ENCODE results near the gene TAS1R1. TPM values are rescaled to one million over a fixed set of nuclear protein-coding genes. Genes with fewer than 3 reads are reported as not detected.
A peak's percentile ranks its signal among the peaks of the same experiment; 100 is the strongest.

TAS1R1 gene
- not detected in 2 replicates for total RNA-seq (2014; rRNA removed; shearing (Covaris generic))
- 0.15 TPM in 1 of 2 replicates, not detected in the other for polyA plus RNA-seq (2015; cell fraction: cytosol; rRNA removed)
- polyA plus RNA-seq (2015; cell fraction: nucleus; rRNA removed), result not detected in 2 replicates

DNA sequence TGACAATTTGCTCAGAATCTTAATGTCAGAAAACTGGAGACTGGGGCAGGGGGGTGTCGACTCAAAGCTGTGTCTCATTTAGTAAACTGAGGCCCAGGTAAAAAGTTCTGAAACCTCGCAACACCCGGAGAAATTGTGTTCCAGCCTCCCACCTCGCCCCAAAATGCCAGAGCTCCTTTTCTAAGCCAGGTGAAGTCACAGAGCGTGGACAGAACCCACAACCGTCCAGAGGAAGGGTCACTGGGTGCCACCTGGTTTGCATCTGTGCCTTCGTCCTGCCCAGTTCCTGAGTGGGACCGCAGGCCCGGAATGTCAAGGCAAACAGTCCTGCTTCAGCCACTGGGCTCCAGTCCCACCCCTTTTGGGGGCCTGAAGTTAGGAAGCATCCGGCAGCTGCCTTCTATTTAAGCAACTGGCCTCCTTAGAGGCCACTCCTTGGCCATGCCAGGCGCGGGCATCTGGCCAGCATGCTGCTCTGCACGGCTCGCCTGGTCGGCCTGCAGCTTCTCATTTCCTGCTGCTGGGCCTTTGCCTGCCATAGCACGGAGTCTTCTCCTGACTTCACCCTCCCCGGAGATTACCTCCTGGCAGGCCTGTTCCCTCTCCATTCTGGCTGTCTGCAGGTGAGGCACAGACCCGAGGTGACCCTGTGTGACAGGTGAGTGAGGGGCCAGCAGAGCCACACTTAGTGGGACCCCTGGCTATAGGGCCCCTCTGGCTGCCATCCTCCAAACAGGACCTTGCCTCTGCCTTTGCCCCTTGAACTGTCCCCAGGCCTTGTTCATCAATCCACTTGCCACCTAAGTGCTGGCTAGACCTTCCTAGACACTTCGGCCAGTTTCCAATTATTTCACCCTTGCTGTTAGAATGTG is at the start of gene TAS1R1:
TAS1R1 (plus strand) TSS at position 401 of the 872 bp plus-strand sequence; CDS start at position 468, 67 bp downstream.
- DNase-seq (ENCODE audit: low read depth, low spot score), result no peak
- in situ Hi-C loops (cut with HindIII; ENCODE audit: low pct_unique_long_range_greater_than_20kb, low sequenced_read_pairs), result no loop called here

DNA sequence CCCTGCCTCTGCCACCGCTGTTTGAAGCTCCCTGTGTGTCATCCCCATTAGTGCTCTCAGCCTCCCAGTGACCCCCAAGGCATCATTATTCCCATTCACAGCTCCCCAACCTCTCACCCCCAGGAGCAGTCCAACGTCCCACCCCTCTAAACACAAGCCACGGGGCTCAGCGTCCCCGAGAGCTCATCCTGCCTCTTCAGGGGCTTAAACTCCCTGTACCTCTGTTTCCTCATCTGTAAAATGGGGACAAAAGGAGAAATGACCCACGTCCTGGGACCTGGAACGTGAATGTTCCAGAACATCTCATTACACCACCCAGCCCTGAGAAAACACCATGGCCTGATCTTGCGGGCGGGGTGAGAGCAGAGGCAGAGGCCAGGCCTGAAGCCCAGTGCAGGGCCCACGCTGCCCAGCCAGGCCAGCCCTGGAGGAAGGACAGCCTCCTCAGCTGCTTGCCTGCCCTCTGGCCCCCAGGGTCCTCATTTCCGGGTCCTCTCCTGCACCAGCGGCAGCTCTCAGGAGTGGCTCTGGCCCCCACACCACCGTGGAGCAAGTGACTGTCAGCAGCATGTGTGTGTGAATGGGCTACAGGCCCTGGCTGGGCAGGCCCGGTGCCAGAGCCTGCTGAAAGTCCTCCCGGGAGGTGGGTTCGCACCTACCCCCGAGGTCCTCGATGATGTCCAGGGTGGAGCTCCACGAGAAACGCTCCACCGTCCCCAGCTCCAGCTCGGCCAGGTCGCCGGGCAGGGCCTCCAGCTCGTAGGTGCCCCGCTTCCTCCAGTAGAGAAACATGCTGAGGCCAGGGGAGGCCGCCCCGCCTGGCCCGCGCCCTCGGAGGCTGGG is 49.5 kb upstream of the TAS1R1 start:
- in situ Hi-C loops (cut with HindIII; ENCODE audit: low pct_unique_long_range_greater_than_20kb, low sequenced_read_pairs), result no loop called here
- no peak for DNase-seq (ENCODE audit: low read depth, low spot score)

DNA sequence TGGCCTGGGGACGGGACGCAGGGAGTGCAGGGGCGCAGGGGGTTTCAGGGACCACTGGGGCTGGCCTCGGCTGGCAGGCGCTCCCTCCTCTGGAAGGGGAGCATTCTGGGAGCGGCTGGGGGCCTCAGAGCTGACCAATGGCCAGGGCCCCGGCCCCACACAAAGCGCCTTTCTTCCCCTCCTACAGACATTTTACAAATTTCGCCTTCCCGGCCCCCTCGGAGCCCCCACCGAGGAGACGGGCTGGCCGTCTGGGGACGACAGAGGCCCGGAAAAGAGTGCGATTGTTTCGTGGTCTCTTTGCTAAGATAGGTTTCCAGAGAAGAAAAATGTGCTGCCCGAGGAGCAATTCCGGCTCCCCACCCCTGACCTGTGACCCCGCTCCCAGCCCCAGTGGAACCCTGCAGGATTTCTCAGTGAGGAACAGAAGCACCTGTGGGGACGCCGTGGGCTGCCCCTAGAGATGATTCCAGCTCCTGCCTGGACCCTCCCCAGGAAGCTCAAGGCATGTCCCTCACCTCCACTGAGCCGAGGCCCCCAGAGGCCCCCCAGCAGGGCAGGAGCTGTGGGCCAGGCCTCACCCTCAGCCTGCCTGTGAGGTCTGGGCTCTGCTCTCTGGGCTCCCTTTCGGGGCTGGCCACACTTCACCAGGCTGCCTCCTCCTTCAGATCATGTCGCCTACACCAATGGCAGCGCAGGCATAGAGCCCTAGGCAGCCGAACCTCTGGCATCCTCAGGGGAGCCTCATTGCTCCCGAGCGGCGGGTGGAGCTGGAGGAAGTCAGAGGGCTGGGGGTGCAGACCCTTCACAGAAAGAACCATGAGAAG is 48.7 kb upstream of the TAS1R1 start:
- no peak for DNase-seq (ENCODE audit: low read depth, low spot score)
- in situ Hi-C loops (cut with HindIII; ENCODE audit: low pct_unique_long_range_greater_than_20kb, low sequenced_read_pairs), result no loop called here

DNA sequence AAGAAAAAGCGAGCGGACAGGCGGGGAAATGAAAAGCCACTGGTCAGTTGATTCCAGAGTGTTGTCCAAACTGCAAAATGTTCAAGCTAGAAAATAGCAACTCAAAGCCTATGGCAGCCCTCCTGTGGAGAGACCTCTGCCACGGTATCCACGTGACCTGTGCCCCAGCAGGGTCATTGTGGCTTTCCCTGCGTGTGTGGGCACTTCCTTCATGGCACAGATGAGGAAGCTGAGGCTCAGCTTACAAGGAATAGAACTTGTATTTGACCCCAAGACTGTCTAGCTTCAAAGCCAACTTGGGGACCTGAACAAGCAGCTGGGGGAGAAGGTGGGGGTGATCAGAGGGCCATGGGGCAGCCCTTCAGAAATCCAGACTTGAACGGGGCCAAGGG is 48.1 kb upstream of the TAS1R1 start:
- no peak for DNase-seq (ENCODE audit: low read depth, low spot score)
- in situ Hi-C loops (cut with HindIII; ENCODE audit: low pct_unique_long_range_greater_than_20kb, low sequenced_read_pairs), result no loop called here

DNA sequence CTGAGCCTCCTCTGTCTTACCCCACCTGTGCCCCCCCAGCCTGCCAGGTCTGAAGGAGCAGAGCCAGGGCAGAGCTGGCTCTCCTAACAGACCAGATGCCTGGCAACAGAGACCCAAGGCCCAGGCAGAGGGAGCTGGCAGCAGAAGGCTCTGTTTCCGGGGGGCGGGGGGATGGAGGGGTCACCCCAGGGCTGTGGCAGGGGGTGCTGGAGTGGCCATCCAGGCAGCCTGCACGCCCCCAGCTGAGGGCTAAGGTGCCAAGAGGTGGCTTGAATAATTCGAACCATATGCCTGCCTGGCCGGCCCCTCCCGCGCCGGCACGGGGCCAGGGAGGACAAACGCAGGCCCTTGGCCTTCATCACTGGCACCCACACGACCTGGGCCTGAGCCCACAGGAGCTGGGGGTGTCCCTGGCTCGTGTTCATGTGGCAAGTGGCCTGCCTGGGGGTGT is 47.6 kb upstream of the TAS1R1 start:
- no peak for DNase-seq (ENCODE audit: low read depth, low spot score)
- in situ Hi-C loops (cut with HindIII; ENCODE audit: low pct_unique_long_range_greater_than_20kb, low sequenced_read_pairs), result no loop called here

- in situ Hi-C loops (cut with HindIII; ENCODE audit: low pct_unique_long_range_greater_than_20kb, low sequenced_read_pairs), result no loop called here
- DNase-seq (ENCODE audit: low read depth, low spot score), result no peak
Observed at GRCh38 chr1:6508154-6508815, 46.8 kb upstream of the TAS1R1 start.

GRCh38 chr1:6508816-6509189 is 46.3 kb upstream of the TAS1R1 start:
- no peak for DNase-seq (ENCODE audit: low read depth, low spot score)
- in situ Hi-C loops (cut with HindIII; ENCODE audit: low pct_unique_long_range_greater_than_20kb, low sequenced_read_pairs), result no loop called here

- no peak for DNase-seq (ENCODE audit: low read depth, low spot score)
- in situ Hi-C loops (cut with HindIII; ENCODE audit: low pct_unique_long_range_greater_than_20kb, low sequenced_read_pairs), result no loop called here
Observed at GRCh38 chr1:6509220-6509918, 45.7 kb upstream of the TAS1R1 start.

DNA sequence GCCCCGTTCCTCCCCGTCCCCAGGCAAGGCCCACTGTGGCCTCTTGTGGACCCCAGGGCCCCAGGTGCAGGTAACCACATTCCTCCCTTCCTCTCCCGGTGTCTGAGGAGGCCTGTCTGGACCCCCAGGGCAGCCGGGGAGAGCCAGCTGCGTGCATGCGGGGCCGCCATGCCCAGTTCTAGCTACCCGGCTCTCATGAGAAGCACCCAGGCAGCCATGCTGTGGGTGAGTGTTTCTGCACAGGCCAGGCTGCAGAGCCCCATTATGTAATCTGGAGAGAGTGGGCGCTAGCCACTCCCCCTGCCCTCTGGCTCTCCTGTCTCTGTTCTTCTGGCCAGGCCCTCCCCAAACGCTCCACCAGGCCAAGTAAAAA is 45.2 kb upstream of the TAS1R1 start:
- DNase-seq (ENCODE audit: low read depth, low spot score), result no peak
- in situ Hi-C loops (cut with HindIII; ENCODE audit: low pct_unique_long_range_greater_than_20kb, low sequenced_read_pairs), result no loop called here

GRCh38 chr1:6510493-6510892 is 44.6 kb upstream of the TAS1R1 start:
- in situ Hi-C loops (cut with HindIII; ENCODE audit: low pct_unique_long_range_greater_than_20kb, low sequenced_read_pairs), result no loop called here
- no peak for DNase-seq (ENCODE audit: low read depth, low spot score)

DNA sequence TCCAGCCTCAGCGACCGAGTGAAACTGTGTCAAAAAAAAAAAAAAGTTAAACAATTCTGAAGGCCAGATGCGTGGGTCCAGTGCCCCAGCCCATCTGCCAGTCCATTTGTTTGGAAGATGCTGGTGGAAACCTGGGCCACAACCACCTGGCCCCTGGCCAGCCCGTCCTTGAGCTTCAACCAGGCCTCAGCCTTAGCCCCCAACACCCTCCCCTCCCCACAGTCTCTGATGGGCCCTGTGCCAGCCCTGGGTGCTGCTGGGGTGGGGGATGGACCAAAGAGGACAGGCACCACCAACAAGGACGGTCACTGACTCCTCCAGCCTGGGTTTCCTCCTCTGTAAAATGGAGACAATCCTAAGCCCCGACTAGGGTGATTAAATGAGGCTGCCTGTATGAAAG is 44.1 kb upstream of the TAS1R1 start:
- no peak for DNase-seq (ENCODE audit: low read depth, low spot score)
- in situ Hi-C loops (cut with HindIII; ENCODE audit: low pct_unique_long_range_greater_than_20kb, low sequenced_read_pairs), result no loop called here

DNA sequence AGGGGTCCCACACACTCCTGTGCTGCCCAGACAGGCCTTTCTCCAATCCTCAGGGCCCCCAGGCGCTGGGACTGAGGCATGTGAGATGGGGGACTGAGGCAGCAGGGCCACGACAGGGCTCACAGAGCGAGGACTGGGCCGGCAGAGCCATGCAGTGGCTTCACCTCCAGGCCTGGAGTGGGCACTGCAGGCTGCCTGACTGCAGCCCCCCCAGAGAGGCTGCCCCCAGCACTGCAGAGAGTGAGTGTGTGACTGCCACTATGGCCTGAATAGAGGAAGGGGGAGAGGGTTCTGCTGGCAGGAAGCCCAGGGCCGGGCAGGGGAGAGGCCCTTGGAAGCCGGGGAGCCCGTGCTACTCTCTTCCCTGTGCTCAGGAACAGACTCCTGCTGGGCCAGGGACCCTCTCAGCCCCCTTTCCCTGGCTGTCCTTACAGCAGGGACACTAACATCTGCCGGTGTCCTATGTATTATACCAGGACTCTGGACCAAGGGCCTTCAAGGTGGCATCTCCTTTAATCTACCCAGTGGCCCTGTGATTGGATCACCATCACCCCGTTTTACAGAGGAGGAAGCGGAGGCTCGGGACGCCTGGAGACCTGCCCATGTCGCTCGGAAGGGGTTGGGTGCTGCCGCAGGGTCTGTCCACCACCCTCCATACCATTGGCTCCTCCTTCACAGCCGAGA is 43.4 kb upstream of the TAS1R1 start:
- no peak for DNase-seq (ENCODE audit: low read depth, low spot score)
- in situ Hi-C loops (cut with HindIII; ENCODE audit: low pct_unique_long_range_greater_than_20kb, low sequenced_read_pairs), result no loop called here

DNA sequence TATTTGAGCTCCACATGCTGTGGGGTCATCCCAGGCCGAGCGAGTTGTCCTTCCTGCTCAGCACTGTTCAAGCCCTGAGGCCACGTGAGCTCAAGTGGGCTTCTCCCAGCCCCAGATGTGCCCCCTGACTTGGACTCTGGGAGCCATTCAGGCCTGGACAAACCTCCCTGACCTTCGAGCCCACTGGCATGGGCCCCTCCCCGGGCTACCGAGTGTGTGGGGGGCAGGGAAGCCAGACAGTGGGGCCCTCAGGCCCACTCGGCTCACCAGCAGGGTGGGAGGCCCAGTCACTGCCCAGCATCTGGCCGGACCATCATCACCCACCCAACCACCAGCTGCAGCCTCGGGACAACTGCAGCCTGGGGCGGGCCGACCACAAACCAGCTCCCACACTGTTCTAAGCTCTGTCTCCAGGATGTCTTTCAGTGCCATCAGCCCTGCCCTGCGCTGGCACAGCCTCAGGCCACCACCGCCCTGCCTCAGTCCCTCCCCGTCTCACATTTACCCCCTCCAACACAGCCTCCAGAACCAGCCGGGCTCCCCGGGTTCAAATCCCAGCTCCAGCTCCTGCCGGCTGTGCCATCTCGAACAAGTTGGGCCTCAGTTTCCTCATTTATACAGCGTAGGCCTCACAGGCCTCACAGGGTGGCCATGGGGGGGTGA is 42.7 kb upstream of the TAS1R1 start:
- no peak for DNase-seq (ENCODE audit: low read depth, low spot score)

GRCh38 chr1:6512908-6513280 is 42.2 kb upstream of the TAS1R1 start:
- in situ Hi-C loops (cut with HindIII; ENCODE audit: low pct_unique_long_range_greater_than_20kb, low sequenced_read_pairs), result no loop called here
- no peak for DNase-seq (ENCODE audit: low read depth, low spot score)

More for the DNA sequence above, 42.7 kb upstream of the TAS1R1 start:
- in situ Hi-C loops (cut with HindIII; ENCODE audit: low pct_unique_long_range_greater_than_20kb, low sequenced_read_pairs), result no loop called here

- DNase-seq (ENCODE audit: low read depth, low spot score), result no peak
Observed at GRCh38 chr1:6513320-6513801, 41.7 kb upstream of the TAS1R1 start.

DNA sequence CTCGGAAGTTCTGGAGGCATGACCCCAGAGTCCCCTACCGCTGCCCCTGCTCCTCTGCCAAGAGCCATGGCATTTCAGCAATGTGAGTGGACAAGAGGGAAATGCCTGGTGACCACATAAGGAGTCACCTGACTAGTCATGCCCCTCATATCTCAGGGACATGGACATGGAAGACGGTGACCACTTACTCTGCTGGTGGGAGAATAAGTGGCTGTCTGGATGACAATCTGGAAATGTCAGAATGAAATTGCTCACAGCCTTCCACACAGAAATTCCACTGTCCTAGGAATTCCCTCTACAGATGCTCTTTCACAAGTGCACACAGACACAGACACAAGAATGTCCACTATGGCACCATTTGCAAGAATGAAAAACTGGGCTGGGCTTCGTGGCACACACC is 39.3 kb upstream of the TAS1R1 start:
- DNase-seq (ENCODE audit: low read depth, low spot score), result peak; percentile 21
- in situ Hi-C loops (cut with HindIII; ENCODE audit: low pct_unique_long_range_greater_than_20kb, low sequenced_read_pairs), result no loop called here

More at GRCh38 chr1:6513320-6513801, 41.7 kb upstream of the TAS1R1 start:
- in situ Hi-C loops (cut with HindIII; ENCODE audit: low pct_unique_long_range_greater_than_20kb, low sequenced_read_pairs), result no loop called here
